Nephron progenitor cell (in vitro differentiated cells): ENCODE data around the gene NNT.
A peak's percentile ranks its signal among the peaks of the same experiment; 100 is the strongest.

ENCODE experiments used
- DNase-seq: peaks from one replicate; pipeline ENCODE4 v3.0.0; 2021
- H3K27ac Mint-ChIP-seq: 2 replicates; pipeline ENCODE4 v1.8.0; 2021; ENCODE audit warnings: mild to moderate bottlenecking, moderate library complexity, mixed read lengths
- H3K27me3 Mint-ChIP-seq: 2 replicates; pipeline ENCODE4 v1.8.0; 2021; ENCODE audit warnings: mild to moderate bottlenecking, low read depth, mixed read lengths; ENCODE audit not compliant: poor library complexity
- H3K36me3 Mint-ChIP-seq: 2 replicates; pipeline ENCODE4 v1.8.0; 2021; ENCODE audit warnings: low read depth, mixed read lengths
- H3K4me1 Mint-ChIP-seq: 2 replicates; pipeline ENCODE4 v1.8.0; 2021; ENCODE audit warnings: mixed read lengths
- H3K4me3 Mint-ChIP-seq: 2 replicates; pipeline ENCODE4 v1.8.0; 2021; ENCODE audit warnings: mild to moderate bottlenecking, moderate library complexity, mixed read lengths
- H3K9me3 Mint-ChIP-seq: 2 replicates; pipeline ENCODE4 v1.8.0; 2021; ENCODE audit warnings: mild to moderate bottlenecking, moderate library complexity, mixed read lengths
- TF ChIP-seq, protein P1 (sequence below): fragments of 200-600 bp; sonication (generic); IDR thresholded peaks from 2 replicates; pipeline ENCODE4 v1.5.0; 2021; ENCODE audit warnings: antibody characterized with exemption

Gene NNT

DNA sequence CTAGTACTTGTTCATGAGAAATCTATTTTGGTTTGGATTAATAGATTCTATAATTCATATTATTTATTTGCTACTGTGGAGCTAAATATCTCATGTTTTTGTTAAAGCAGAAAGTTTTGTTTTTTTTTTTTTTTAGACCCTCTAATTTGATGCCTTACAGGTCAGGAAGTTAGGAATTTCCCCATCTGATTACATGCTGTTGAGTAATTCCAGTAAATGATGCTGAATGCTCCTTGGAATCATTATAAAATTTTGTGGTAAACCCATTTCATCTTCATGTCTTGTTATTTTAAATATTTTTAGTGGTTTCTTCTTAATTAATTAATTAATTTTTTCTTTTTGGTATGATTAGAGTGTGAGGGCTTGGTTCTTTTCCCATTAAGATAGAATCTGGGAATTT, 35.6 kb downstream of the NNT start:
- TF ChIP-seq, protein P1, sequence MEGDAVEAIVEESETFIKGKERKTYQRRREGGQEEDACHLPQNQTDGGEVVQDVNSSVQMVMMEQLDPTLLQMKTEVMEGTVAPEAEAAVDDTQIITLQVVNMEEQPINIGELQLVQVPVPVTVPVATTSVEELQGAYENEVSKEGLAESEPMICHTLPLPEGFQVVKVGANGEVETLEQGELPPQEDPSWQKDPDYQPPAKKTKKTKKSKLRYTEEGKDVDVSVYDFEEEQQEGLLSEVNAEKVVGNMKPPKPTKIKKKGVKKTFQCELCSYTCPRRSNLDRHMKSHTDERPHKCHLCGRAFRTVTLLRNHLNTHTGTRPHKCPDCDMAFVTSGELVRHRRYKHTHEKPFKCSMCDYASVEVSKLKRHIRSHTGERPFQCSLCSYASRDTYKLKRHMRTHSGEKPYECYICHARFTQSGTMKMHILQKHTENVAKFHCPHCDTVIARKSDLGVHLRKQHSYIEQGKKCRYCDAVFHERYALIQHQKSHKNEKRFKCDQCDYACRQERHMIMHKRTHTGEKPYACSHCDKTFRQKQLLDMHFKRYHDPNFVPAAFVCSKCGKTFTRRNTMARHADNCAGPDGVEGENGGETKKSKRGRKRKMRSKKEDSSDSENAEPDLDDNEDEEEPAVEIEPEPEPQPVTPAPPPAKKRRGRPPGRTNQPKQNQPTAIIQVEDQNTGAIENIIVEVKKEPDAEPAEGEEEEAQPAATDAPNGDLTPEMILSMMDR = no peak
- no peak overlapping the region for H3K4me3 Mint-ChIP-seq
- H3K27ac Mint-ChIP-seq = no peak overlapping the region
- H3K27me3 Mint-ChIP-seq = no peaks in the 10 kb centered on the region
- H3K9me3 Mint-ChIP-seq = no peaks in the 10 kb centered on the region
- peaks cover 14% of the 10 kb centered on the region for H3K36me3 Mint-ChIP-seq
- DNase-seq = no peak
- H3K4me1 Mint-ChIP-seq = no peaks in the 10 kb centered on the region

DNA sequence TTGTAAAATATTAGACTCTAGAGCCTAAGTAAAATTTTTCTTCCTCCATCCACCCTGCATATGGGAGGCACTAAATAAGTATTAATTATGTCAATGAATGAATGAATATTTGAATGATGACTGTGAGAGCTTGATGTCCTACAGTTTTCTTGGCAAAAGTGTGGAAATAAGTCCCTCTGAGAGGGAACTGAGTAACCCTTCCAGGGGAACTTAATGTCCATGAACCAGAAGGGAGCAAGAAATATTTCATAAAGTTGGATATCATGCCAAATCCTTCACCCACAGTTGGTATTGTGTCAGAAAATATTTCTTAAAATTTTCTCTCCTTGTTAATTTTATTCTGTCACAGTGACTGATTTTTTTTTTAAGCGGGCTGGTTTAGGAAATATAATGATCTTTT, 36.6 kb downstream of the NNT start:
- H3K27ac Mint-ChIP-seq = no peak overlapping the region
- no peak for DNase-seq
- H3K4me3 Mint-ChIP-seq = no peak overlapping the region
- no peaks in the 10 kb centered on the region for H3K4me1 Mint-ChIP-seq
- TF ChIP-seq, protein P1 = no peak
- H3K9me3 Mint-ChIP-seq = no peaks in the 10 kb centered on the region
- no peaks in the 10 kb centered on the region for H3K27me3 Mint-ChIP-seq
- H3K36me3 Mint-ChIP-seq = peaks cover 7% of the 10 kb centered on the region

DNA sequence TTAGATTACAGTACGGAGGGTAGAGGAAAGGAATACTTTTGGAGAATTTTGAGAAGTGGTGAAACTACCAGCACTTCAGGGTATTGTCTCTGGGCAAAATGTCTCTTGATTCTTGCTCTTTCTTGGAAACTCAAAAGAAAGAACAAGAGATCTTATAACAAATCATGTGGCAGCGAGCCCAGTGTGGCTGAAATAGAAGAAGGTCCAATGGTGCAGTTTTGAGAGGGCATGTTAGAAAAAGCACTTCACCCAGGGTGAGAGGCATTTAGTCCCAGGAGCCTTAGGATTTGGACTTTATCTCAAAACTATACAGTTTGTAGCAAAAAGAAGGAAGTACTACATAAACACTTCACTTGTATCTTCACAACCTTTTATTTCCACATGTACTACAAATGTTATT, 39.4 kb downstream of the NNT start:
- TF ChIP-seq, protein P1 = no peak
- Mint-ChIP-seq H3K27me3 (no peaks in the 10 kb centered on the region), H3K4me1 (no peaks in the 10 kb centered on the region), H3K9me3 (no peaks in the 10 kb centered on the region), H3K4me3 (no peak overlapping the region), H3K36me3 (no peaks in the 10 kb centered on the region), H3K27ac (peak overlapping the region; percentile 2)
- DNase-seq = no peak

DNA sequence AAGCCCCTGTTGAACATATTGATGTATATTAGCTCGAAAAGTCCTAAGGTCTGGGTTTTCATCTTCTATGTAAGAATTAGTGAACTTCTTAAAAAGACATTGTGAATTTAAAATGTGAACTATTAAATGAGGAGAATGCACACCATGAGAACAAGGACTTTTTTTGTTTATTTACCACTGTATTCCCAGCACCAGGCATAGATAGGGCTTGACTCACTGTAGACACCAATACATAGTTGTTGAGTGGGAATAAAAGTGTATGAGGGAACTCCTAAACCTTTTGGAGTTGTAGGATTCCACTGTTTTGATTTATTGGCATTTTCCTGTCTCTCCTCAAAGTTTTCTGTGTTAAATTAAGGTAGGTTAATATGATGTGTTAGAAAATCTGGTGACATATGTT, 40.3 kb downstream of the NNT start:
- TF ChIP-seq, protein P1 = no peak
- Mint-ChIP-seq H3K27me3 (no peaks in the 10 kb centered on the region), H3K4me3 (no peak overlapping the region), H3K27ac (no peak overlapping the region), H3K36me3 (no peaks in the 10 kb centered on the region), H3K9me3 (no peaks in the 10 kb centered on the region), H3K4me1 (no peaks in the 10 kb centered on the region)
- no peak for DNase-seq

DNA sequence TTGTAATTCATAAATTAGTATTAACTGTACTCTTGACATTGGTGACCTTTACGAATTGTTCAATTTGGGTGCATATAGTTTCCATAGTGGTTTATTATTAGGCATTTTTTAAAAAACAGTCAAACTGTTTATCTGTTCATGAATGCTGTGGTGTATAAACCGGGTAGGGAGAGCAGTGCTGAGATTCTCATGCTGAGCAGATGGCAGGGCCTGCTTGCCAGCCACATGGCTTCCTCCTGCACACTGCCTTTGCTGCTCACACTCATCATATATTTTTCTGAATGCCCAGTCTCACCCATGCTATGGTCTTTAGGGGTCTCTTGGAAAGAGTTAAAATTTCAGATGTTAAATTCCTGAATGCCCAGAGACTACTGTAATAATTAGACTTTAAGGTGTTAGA, 40.8 kb downstream of the NNT start:
- H3K36me3 Mint-ChIP-seq = no peaks in the 10 kb centered on the region
- no peaks in the 10 kb centered on the region for H3K9me3 Mint-ChIP-seq
- H3K4me1 Mint-ChIP-seq = no peaks in the 10 kb centered on the region
- H3K27me3 Mint-ChIP-seq = no peaks in the 10 kb centered on the region
- no peak overlapping the region for H3K4me3 Mint-ChIP-seq
- no peak overlapping the region for H3K27ac Mint-ChIP-seq
- no peak for DNase-seq
- TF ChIP-seq, protein P1 = no peak

DNA sequence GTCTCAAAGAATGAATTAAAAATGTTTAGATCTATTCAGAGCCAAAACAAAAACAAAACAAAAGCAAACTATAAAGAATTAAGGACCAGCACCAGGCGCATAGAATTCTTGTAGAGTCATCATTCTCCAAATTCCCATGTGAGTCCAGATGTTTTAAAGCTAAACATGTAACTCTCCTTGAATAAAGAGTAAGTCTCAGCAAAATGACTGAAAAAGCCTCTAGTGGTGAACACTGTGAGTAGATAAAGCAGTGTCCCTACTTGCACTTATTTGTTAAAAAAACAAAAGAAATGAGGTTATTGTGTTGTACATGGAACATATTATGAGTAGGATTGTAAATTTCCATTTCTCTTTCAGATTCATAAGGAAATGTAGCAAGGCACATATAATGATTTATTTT, 44.0 kb downstream of the NNT start:
- DNase-seq = no peak
- no peaks in the 10 kb centered on the region for H3K4me1 Mint-ChIP-seq
- H3K27me3 Mint-ChIP-seq = no peaks in the 10 kb centered on the region
- no peak overlapping the region for H3K27ac Mint-ChIP-seq
- no peaks in the 10 kb centered on the region for H3K9me3 Mint-ChIP-seq
- no peak overlapping the region for H3K4me3 Mint-ChIP-seq
- H3K36me3 Mint-ChIP-seq = peaks cover 9% of the 10 kb centered on the region
- TF ChIP-seq, protein P1 = no peak
